Transverse colon (tissue), 3 donors: ENCODE data around the gene ZNF791.

Experiments used
- CTCF ChIP-seq, 5 experiments: fragments of 200-600 bp in 3 of 5; fragments of 450-650 bp in 2 of 5; sonication (generic) in 3 of 5; IDR thresholded peaks; 1 replicate in 2 of 5; 2 replicates in 3 of 5; pipeline ENCODE4 v1.5.1; 2016 to 2017; ENCODE audit warnings: antibody characterized with exemption in 5 of 5, inconsistent platforms in 3 of 5, mild to moderate bottlenecking in 2 of 5, moderate library complexity in 1 of 5
- POLR2A ChIP-seq: fragments of 450-650 bp; IDR thresholded peaks from one replicate; pipeline ENCODE4 v1.6.1; 2016; ENCODE audit warnings: antibody characterized with exemption, mild to moderate bottlenecking, moderate library complexity

GRCh38 chr19:12649941-12650340 is 39.2 kb downstream of the ZNF791 start:
- TF ChIP-seq CTCF (IDR thresholded peaks at IDR 0.05) (no peak), POLR2A (no peak)
